Liver (tissue), 9 donors: ENCODE results near the gene KRTAP4-11. TPM values are rescaled to one million over a fixed set of nuclear protein-coding genes. Genes with fewer than 3 reads are reported as not detected.

Experiments
- DNase-seq: peaks from one replicate; pipeline ENCODE4 v3.0.0-alpha.2; 2017; ENCODE audit warnings: low spot score
- H3K27ac ChIP-seq, 2 donors: one replicate each; pipeline ENCODE4 v1.7.0; 2013; ENCODE audit warnings: inconsistent platforms in 2 of 2, low read length in 2 of 2, control low read depth in 1 of 2, low read depth in 1 of 2, mild to moderate bottlenecking in 1 of 2
- H3K27me3 ChIP-seq, 4 donors: one replicate each; pipeline versions ENCODE4 v1.6.1 to v1.7.0; 2013; ENCODE audit warnings: low read length in 3 of 4, inconsistent platforms in 1 of 4, mild to moderate bottlenecking in 1 of 4, moderate library complexity in 1 of 4; ENCODE audit not compliant: control insufficient read depth in 4 of 4, insufficient read depth in 4 of 4
- H3K36me3 ChIP-seq, 4 donors: one replicate each; pipeline versions ENCODE4 v1.6.1 to v1.7.0; 2013; ENCODE audit warnings: low read length in 3 of 4, mild to moderate bottlenecking in 3 of 4, low read depth in 1 of 4, moderate library complexity in 1 of 4; ENCODE audit not compliant: control insufficient read depth in 4 of 4, insufficient read depth in 3 of 4
- H3K4me1 ChIP-seq, 4 donors: one replicate each; pipeline versions ENCODE4 v1.6.1 to v1.7.0; 2013; ENCODE audit warnings: low read length in 3 of 4, mild to moderate bottlenecking in 3 of 4, moderate library complexity in 1 of 4; ENCODE audit not compliant: control insufficient read depth in 4 of 4, insufficient read depth in 4 of 4
- H3K4me3 ChIP-seq, 3 donors: one replicate each; pipeline versions ENCODE4 v1.6.1 to v1.7.0; 2013; ENCODE audit warnings: low read length in 3 of 3, control low read depth in 1 of 3, low read depth in 1 of 3, mild to moderate bottlenecking in 1 of 3
- H3K9ac ChIP-seq, 2 donors: one replicate each; pipeline ENCODE4 v1.7.0; 2013; ENCODE audit warnings: low read length in 2 of 2, mild to moderate bottlenecking in 2 of 2, moderate library complexity in 2 of 2, control low read depth in 1 of 2, low read depth in 1 of 2
- H3K9me3 ChIP-seq, 4 donors: one replicate each; pipeline versions ENCODE4 v1.6.1 to v1.7.0; 2013; ENCODE audit warnings: low read length in 3 of 4; ENCODE audit not compliant: control insufficient read depth in 4 of 4
- EGR1 ChIP-seq, 2 donors: IDR thresholded peaks; 2 replicates each; pipeline ENCODE4 v1.6.1; 2016 to 2018; ENCODE audit warnings: antibody characterized with exemption in 2 of 2, low read depth in 2 of 2
- FOXA1 ChIP-seq: IDR thresholded peaks from 2 replicates; pipeline ENCODE4 v1.6.1; 2016; ENCODE audit warnings: antibody characterized with exemption
- FOXA2 ChIP-seq: IDR thresholded peaks from 2 replicates; pipeline ENCODE4 v1.6.1; 2016; ENCODE audit warnings: antibody characterized with exemption
- GABPA ChIP-seq, 2 donors: IDR thresholded peaks in 1 of 2; conservative IDR thresholded peaks in 1 of 2; 2 replicates each; pipeline ENCODE4 v1.6.1; 2016; ENCODE audit warnings: antibody characterized with exemption in 2 of 2, mild to moderate bottlenecking in 1 of 2, moderate library complexity in 1 of 2
- HNF4G ChIP-seq: IDR thresholded peaks from 2 replicates; pipeline ENCODE4 v1.6.1; 2016; ENCODE audit warnings: antibody characterized with exemption
- JUND ChIP-seq, 2 donors: IDR thresholded peaks; 2 replicates each; pipeline ENCODE4 v1.6.1; 2016; ENCODE audit warnings: antibody characterized with exemption in 2 of 2
- NR2F2 ChIP-seq: IDR thresholded peaks from 2 replicates; pipeline ENCODE4 v1.6.1; 2016; ENCODE audit warnings: antibody characterized with exemption
- REST ChIP-seq: IDR thresholded peaks from 2 replicates; pipeline ENCODE4 v1.6.1; 2016; ENCODE audit warnings: antibody characterized with exemption, mild to moderate bottlenecking
- RXRA ChIP-seq, 2 donors: IDR thresholded peaks; 2 replicates each; pipeline ENCODE4 v1.6.1; 2017 to 2018; ENCODE audit warnings: antibody characterized with exemption in 2 of 2, mild to moderate bottlenecking in 1 of 2
- SP1 ChIP-seq: IDR thresholded peaks from 2 replicates; pipeline ENCODE4 v1.6.1; 2018; ENCODE audit warnings: antibody characterized with exemption, mild to moderate bottlenecking
- TAF1 ChIP-seq: conservative IDR thresholded peaks from 2 replicates; pipeline ENCODE4 v1.6.1; 2016; ENCODE audit warnings: antibody characterized with exemption, mild to moderate bottlenecking
- WGBS: extraction: QIAGEN DNeasy Blood & Tissue Kit; methylation state at CpG from one replicate; pipeline ENCODE4 v1.1.7; 2013; 5-methylcytosine and 5-hydroxymethylcytosine counted together
- polyA plus RNA-seq, 2 donors: library from polyadenylated mRNA; stranded (reverse) in 1 of 2; unstranded in 1 of 2; fragments of 200-250 nt in 1 of 2; fragments of >200 nt in 1 of 2; fragmentation: Nextera tagmentation in 1 of 2; extraction: Ambion mirVana in 1 of 2; gene quantifications; one replicate each; pipeline versions ENCODE4 v1.2.1 to v1.2.3, GENCODE V29; 2013 to 2015
- total RNA-seq, 2 donors: library from RNA; depleted of rRNA; stranded (reverse); fragments of >200 nt; gene quantifications; one replicate each; pipeline ENCODE4 v1.2.3, GENCODE V29; 2014
- TF ChIP-seq, protein P1 (sequence below): IDR thresholded peaks from 2 replicates; pipeline ENCODE4 v1.6.1; 2016; ENCODE audit warnings: antibody characterized with exemption
- TF ChIP-seq, protein P2 (sequence below): IDR thresholded peaks from 2 replicates; pipeline ENCODE4 v1.6.1; 2016; ENCODE audit warnings: antibody characterized with exemption
- donor health status: healthy.
- donor health status: healthy.
- donor health status: healthy.
- donor health status: healthy.
- donor health status: healthy.

Gene KRTAP4-11
- total and polyA plus RNA-seq, 4 donors = not detected

GRCh38 chr17:41073676-41074075 is 44.5 kb downstream of the KRTAP4-11 start (continued):
- TF ChIP-seq REST = no peak

DNA sequence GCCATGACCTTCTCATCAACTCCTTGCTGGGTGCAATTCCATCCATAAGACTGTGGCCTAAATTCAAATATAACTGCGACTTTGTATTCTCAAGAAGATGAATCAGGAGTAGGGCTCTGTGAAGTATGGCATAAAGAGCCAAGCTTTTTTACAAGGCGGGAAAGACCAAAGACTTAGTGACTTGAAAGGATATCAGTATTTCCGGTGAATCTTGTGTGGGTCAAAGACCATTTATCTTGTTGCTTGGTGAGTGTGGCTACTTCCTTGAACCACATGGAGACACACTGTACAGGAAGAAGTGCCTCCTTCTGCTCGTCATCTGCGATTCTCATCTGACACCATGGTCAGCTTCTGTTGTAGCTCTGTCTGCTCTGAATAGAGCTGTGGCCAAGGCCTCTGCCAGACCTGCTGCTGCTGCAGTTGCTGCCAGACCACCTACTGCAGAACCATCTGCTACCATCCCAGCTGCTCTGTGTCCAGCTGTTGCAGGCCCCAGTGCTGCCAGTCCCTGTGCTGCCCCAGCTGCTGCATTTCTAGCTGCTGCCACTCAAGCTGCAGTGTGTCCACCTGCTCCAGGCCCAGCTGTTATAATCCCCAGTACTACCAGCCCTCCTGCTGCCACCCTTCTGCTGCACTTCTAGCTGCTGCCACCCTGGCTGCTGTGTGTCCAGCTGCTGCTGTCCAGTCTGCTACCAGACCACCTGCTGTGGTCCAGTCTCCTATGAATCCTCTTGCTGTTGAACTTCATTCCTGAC is 46.4 kb downstream of the KRTAP4-11 start:
- H3K4me3 ChIP-seq = no peak overlapping the region
- H3K27me3 ChIP-seq = peaks cover 0 to 2% (median 0%) of the 10 kb centered on the region in 4 donors
- no peak for DNase-seq
- H3K9me3 ChIP-seq = peaks cover 0 to 1% (median 0%) of the 10 kb centered on the region in 4 donors
- TF ChIP-seq HNF4G = no peak
- TF ChIP-seq RXRA (IDR thresholded peaks at IDR 0.05) = no peak
- TF ChIP-seq NR2F2 = no peak
- no peak for TF ChIP-seq FOXA2
- TF ChIP-seq, protein P1, sequence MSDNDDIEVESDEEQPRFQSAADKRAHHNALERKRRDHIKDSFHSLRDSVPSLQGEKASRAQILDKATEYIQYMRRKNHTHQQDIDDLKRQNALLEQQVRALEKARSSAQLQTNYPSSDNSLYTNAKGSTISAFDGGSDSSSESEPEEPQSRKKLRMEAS = no peak
- 81% methylated on average over 5 of the region's 5 CpGs for WGBS
- no peak overlapping the region for H3K27ac ChIP-seq
- no peaks in the 10 kb centered on the region for H3K36me3 ChIP-seq
- no peaks in the 10 kb centered on the region for H3K4me1 ChIP-seq
- H3K9ac ChIP-seq = no peak overlapping the region

GRCh38 chr17:41069031-41069430 is 49.1 kb downstream of the KRTAP4-11 start:
- Histone ChIP-seq H3K4me1 (no peaks in the 10 kb centered on the region), H3K4me3 (no peak overlapping the region), H3K27me3 (no peaks in the 10 kb centered on the region), H3K36me3 (no peaks in the 10 kb centered on the region), H3K27ac (no peak overlapping the region), H3K9me3 (no peaks in the 10 kb centered on the region), H3K9ac (no peak overlapping the region)
- WGBS = 76% methylated on average over 3 of the region's 3 CpGs
- TF ChIP-seq REST (no peak), TAF1 (no peak), GABPA (IDR thresholded peaks at IDR 0.05 in 1 of 2, conservative IDR thresholded peaks at IDR 0.05 in 1 of 2) (no peak), JUND (IDR thresholded peaks at IDR 0.05) (no peak), FOXA1 (no peak), EGR1 (IDR thresholded peaks at IDR 0.05; ENCODE audit: low read depth in 2 of 2) (no peak), SP1 (no peak), HNF4G (no peak)
- TF ChIP-seq, protein P2, sequence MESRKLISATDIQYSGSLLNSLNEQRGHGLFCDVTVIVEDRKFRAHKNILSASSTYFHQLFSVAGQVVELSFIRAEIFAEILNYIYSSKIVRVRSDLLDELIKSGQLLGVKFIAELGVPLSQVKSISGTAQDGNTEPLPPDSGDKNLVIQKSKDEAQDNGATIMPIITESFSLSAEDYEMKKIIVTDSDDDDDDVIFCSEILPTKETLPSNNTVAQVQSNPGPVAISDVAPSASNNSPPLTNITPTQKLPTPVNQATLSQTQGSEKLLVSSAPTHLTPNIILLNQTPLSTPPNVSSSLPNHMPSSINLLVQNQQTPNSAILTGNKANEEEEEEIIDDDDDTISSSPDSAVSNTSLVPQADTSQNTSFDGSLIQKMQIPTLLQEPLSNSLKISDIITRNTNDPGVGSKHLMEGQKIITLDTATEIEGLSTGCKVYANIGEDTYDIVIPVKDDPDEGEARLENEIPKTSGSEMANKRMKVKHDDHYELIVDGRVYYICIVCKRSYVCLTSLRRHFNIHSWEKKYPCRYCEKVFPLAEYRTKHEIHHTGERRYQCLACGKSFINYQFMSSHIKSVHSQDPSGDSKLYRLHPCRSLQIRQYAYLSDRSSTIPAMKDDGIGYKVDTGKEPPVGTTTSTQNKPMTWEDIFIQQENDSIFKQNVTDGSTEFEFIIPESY = no peak
- no peak for DNase-seq
